GM12878 (cell line): ENCODE measurements around the gene HSD17B1. TPM values are rescaled to one million over a fixed set of nuclear protein-coding genes. Genes with fewer than 3 reads are reported as not detected.

Experiments used
- ATAC-seq: fragments of 200-7000 bp; cut with Tn5 transposase; 3 replicates; pipeline ENCODE4 v1.9.1; 2020; ENCODE audit warnings: mild to moderate bottlenecking, moderate library complexity
- BruUV-seq: library from RNA; stranded (reverse); fragments of 400-500 nt; replicated peaks from 2 replicates; lab custom pipeline; 2021; lab: Mats Ljungman, UMichigan
- CTCF ChIA-PET: fragments of 300-600 bp; sonication (Branson Sonifier 250); formaldehyde crosslinking; extraction: SDS; loops from one replicate; lab custom pipeline; 2021; ENCODE audit warnings: inconsistent platforms; lab: Yijun Ruan, JAX
- POLR2A ChIA-PET: fragments of 350-600 bp; formaldehyde crosslinking; extraction: SDS; loops from one replicate; lab custom pipeline; 2021; ENCODE audit warnings: inconsistent platforms; lab: Charles Lee
- RAD21 ChIA-PET: fragments of 300-600 bp; sonication (Branson Sonifier 250); formaldehyde crosslinking; loops from one replicate; lab custom pipeline; 2023; ENCODE audit warnings: antibody characterized with exemption; ENCODE audit not compliant: unreplicated experiment; lab: Charles Lee
- SMC1A ChIA-PET: fragments of 300-600 bp; sonication (Branson Sonifier 250); formaldehyde crosslinking; loops from one replicate; lab custom pipeline; 2023; ENCODE audit not compliant: unreplicated experiment, uncharacterized antibody; lab: Charles Lee
- DNase-seq: peaks from one replicate; pipeline ENCODE4 v3.0.0-alpha.2; 2011; ENCODE audit warnings: low read depth, low spot score
- FAIRE-seq: peaks from 3 replicates; lab custom pipeline; 2011; peaks lifted over from hg19 to GRCh38; lab: Jason Lieb, UNC
- H2AFZ ChIP-seq: 2 replicates; pipeline ENCODE4 v1.6.0; 2011; ENCODE audit warnings: low read depth, low read length, control low read depth; ENCODE audit not compliant: control insufficient read depth
- H3K27ac ChIP-seq: 2 replicates; pipeline ENCODE4 v1.5.1; 2011; ENCODE audit warnings: control low read depth; ENCODE audit not compliant: control insufficient read depth, insufficient read depth
- H3K27me3 ChIP-seq, 2 experiments: replicated peaks in 1 of 2; 2 replicates each; pipeline versions ENCODE4 v1.6.0 to v1.6.1; 2011; ENCODE audit warnings: low read length in 1 of 2; ENCODE audit not compliant: control insufficient read depth in 2 of 2, insufficient read depth in 2 of 2
- H3K36me3 ChIP-seq, 2 experiments: 2 replicates each; pipeline ENCODE4 v1.5.1; 2011; ENCODE audit warnings: low read length in 1 of 2; ENCODE audit not compliant: control insufficient read depth in 2 of 2, insufficient read depth in 2 of 2
- H3K4me1 ChIP-seq: 2 replicates; pipeline ENCODE4 v1.6.1; 2011; ENCODE audit warnings: mild to moderate bottlenecking, low read length, moderate library complexity, mixed read lengths; ENCODE audit not compliant: control insufficient read depth, insufficient read depth
- H3K4me2 ChIP-seq: 2 replicates; pipeline ENCODE4 v1.6.0; 2011; ENCODE audit warnings: control low read depth; ENCODE audit not compliant: control insufficient read depth, insufficient read depth
- H3K4me3 ChIP-seq: fragments of 200-600 bp; sonication (generic); 2 replicates; pipeline ENCODE4 v1.5.1; 2016
- H3K79me2 ChIP-seq: 2 replicates; pipeline ENCODE4 v1.6.0; 2011; ENCODE audit warnings: low read length; ENCODE audit not compliant: control insufficient read depth, insufficient read depth
- H3K9ac ChIP-seq: 2 replicates; pipeline ENCODE4 v1.8.0; 2011; ENCODE audit warnings: low read length, control low read depth, mixed read lengths; ENCODE audit not compliant: control insufficient read depth, insufficient read depth
- H3K9me3 ChIP-seq: replicated peaks from 3 replicates; pipeline ENCODE4 v1.5.1; 2011; ENCODE audit warnings: mild to moderate bottlenecking, low read length; ENCODE audit not compliant: control insufficient read depth, insufficient read depth
- H4K20me1 ChIP-seq: 2 replicates; pipeline ENCODE4 v1.6.0; 2011; ENCODE audit not compliant: control insufficient read depth, insufficient read depth
- ESRRA ChIP-seq: IDR thresholded peaks from 2 replicates; pipeline ENCODE4 v1.6.1; 2012; ENCODE audit warnings: mild to moderate bottlenecking, low read length, improper control_type of control experiment
- GATAD2B ChIP-seq: fragments of 450-650 bp; conservative IDR thresholded peaks from 2 replicates; pipeline ENCODE4 v1.6.1; 2017; ENCODE audit warnings: low read depth, mild to moderate bottlenecking, moderate library complexity
- MEF2B ChIP-seq: fragments of 450-650 bp; IDR thresholded peaks from 2 replicates; pipeline ENCODE4 v1.6.1; 2018; ENCODE audit warnings: mild to moderate bottlenecking, moderate library complexity; ENCODE audit not compliant: partially characterized antibody, poor library complexity, severe bottlenecking
- RELA ChIP-seq: fragments of 450-650 bp; IDR thresholded peaks from 2 replicates; pipeline ENCODE4 v1.8.0; 2014; ENCODE audit warnings: borderline replicate concordance; ENCODE audit not compliant: partially characterized antibody
- SIN3A ChIP-seq: IDR thresholded peaks from 2 replicates; pipeline ENCODE4 v1.6.1; 2012; ENCODE audit warnings: low read depth, low read length, improper control_type of control experiment
- SPI1 ChIP-seq: IDR thresholded peaks from 2 replicates; pipeline ENCODE4 v1.6.1; 2011; ENCODE audit warnings: low read depth, mild to moderate bottlenecking, low read length, moderate library complexity, borderline replicate concordance; ENCODE audit not compliant: insufficient read depth
- TAF1 ChIP-seq: IDR thresholded peaks from 2 replicates; pipeline ENCODE4 v1.6.1; 2011; ENCODE audit warnings: mild to moderate bottlenecking, low read depth, low read length, borderline replicate concordance
- TCF12 ChIP-seq: IDR thresholded peaks from 2 replicates; pipeline ENCODE4 v1.6.1; 2011; ENCODE audit warnings: low read depth, mild to moderate bottlenecking, low read length
- WGBS: methylation state at CpG from one replicate; pipeline ENCODE4 v1.1.6; 2016; ENCODE audit warnings: low lambda C conversion rate; ENCODE audit not compliant: insufficient replicate concordance, insufficient coverage; ENCODE audit errors: missing lambda C conversion rate; 5-methylcytosine and 5-hydroxymethylcytosine counted together
- in situ Hi-C: fragments of 300-500 bp; cut with MboI; formaldehyde crosslinking; loops from 9 replicates; pipeline ENCODE4 v1.14.3; 2018; ENCODE audit warnings: mixed read lengths
- intact Hi-C: fragments of 100-400 bp; cut with micrococcal nuclease; formaldehyde crosslinking; loops from one replicate; pipeline ENCODE4 v1.14.2; 2022; ENCODE audit not compliant: unreplicated experiment
- polyA plus RNA-seq, 11 experiments: library from polyadenylated mRNA; depleted of rRNA in 4 of 11; unstranded in 6 of 11; stranded (reverse) in 5 of 11; fragments of >200 nt; fragmentation: Nextera tagmentation in 4 of 11; fragmentation: Illumina TruSeq in 1 of 11; extraction: Ambion mirVana in 4 of 11; extraction: Trizol in 1 of 11; gene quantifications; 1 replicate in 1 of 11; 2 replicates in 10 of 11; pipeline versions ENCODE4 v1.2.1 to v1.2.3, GENCODE V29; 2011 to 2016; ENCODE audit warnings: inconsistent platforms in 2 of 11, missing spikeins in 2 of 11, low read depth in 1 of 11
- total RNA-seq, 4 experiments: library from RNA; depleted of rRNA in 3 of 4; stranded (reverse); fragments of >200 nt in 3 of 4; fragmentation: Illumina TruSeq in 1 of 4; extraction: Trizol in 1 of 4; gene quantifications; 2 replicates each; pipeline versions ENCODE4 v1.2.1 to v1.2.3, GENCODE V29; 2013 to 2021
- TF ChIP-seq, protein P1 (sequence below): fragments of 450-650 bp; formaldehyde crosslinking; IDR thresholded peaks from 2 replicates; pipeline ENCODE4 v1.5.0; 2022; ENCODE audit warnings: mild to moderate bottlenecking, missing genetic modification characterization
- TF ChIP-seq, protein P2 (sequence below): IDR thresholded peaks from 2 replicates; pipeline ENCODE4 v1.6.1; 2012; ENCODE audit warnings: low read depth, low read length, improper control_type of control experiment
- TF ChIP-seq, protein P3 (sequence below): fragments of 450-650 bp; IDR thresholded peaks from 2 replicates; pipeline ENCODE4 v1.6.1; 2016; ENCODE audit warnings: mild to moderate bottlenecking, moderate library complexity, borderline replicate concordance

The HSD17B1 gene
- total and polyA plus RNA-seq, 10 of the 15 experiments (the other 5 are each of a cell fraction or from before 2014, with no cell fraction given) = 0.15 to 1.1 (median 0.42) TPM

DNA sequence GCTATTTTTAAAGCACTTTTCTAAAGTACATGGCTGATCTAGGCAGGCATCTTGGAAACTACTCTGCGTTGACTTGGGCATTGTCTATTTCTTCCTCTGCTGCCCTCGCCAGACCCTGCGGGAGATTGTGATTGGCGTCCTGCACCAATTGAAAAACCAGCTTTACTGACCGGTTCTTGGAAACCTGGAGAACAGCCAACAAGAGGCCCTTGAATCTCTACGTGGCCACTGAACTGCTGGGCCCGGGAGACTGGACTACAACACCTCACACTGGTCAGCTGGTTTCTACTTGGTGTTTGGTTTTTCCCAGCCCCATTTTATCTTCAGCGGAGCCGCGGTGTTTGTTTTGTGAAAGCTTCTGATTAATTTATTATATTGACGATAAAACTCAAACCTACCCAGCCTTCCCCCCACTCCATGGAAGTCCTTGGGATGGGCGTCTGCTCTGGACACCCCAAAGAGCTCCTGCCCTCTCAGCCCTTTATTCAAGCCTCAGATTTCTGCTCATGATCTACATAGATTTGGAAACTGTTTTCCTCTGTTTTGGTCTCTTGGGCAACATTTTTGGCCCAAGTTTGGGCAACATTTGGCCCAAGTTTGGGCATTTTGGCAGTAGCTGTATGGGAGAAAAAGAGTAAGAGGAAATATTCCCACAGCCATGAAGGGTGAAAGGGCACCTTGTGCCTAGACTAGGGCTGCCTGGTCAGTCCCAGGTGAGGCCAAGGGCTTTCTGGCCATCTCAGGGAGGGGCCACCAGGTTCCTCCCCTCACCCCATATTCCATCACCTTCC, 18.9 kb downstream of the HSD17B1 start:
- H4K20me1 ChIP-seq = peaks cover 2% of the 10 kb centered on the region; the same call in 1 of the 2 replicates
- FAIRE-seq (no peak), ATAC-seq (no peak), DNase-seq (no peak)
- H3K9ac ChIP-seq = no peak overlapping the region
- ChIA-PET POLR2A (interaction anchor here (0.6 kb wide), 1 partner anchor 35 kb away, joined by 4 read pairs; no protein-coding TSS in a partner anchor), CTCF (interaction anchor here (2.8 kb wide), 1 partner anchor 7 kb away, joined by 14 read pairs; the partner anchor contains the start of gene PSMC3IP), SMC1A (no interaction called here), RAD21 (no interaction called here)
- H3K9me3 ChIP-seq = no peaks in the 10 kb centered on the region
- no peak overlapping the region for H3K27ac ChIP-seq
- H3K4me3 ChIP-seq = no peak overlapping the region
- no TSS peak for BruUV-seq
- H3K36me3 ChIP-seq = peaks cover 17 to 40% of the 10 kb centered on the region in 2 experiments
- TF ChIP-seq ESRRA (no peak), RELA (no peak), SPI1 (no peak), GATAD2B (no peak), MEF2B (no peak), SIN3A (no peak), TAF1 (no peak), TCF12 (no peak)
- TF ChIP-seq, protein P1, sequence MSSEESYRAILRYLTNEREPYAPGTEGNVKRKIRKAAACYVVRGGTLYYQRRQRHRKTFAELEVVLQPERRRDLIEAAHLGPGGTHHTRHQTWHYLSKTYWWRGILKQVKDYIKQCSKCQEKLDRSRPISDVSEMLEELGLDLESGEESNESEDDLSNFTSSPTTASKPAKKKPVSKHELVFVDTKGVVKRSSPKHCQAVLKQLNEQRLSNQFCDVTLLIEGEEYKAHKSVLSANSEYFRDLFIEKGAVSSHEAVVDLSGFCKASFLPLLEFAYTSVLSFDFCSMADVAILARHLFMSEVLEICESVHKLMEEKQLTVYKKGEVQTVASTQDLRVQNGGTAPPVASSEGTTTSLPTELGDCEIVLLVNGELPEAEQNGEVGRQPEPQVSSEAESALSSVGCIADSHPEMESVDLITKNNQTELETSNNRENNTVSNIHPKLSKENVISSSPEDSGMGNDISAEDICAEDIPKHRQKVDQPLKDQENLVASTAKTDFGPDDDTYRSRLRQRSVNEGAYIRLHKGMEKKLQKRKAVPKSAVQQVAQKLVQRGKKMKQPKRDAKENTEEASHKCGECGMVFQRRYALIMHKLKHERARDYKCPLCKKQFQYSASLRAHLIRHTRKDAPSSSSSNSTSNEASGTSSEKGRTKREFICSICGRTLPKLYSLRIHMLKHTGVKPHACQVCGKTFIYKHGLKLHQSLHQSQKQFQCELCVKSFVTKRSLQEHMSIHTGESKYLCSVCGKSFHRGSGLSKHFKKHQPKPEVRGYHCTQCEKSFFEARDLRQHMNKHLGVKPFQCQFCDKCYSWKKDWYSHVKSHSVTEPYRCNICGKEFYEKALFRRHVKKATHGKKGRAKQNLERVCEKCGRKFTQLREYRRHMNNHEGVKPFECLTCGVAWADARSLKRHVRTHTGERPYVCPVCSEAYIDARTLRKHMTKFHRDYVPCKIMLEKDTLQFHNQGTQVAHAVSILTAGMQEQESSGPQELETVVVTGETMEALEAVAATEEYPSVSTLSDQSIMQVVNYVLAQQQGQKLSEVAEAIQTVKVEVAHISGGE = no peak
- TF ChIP-seq, protein P2, sequence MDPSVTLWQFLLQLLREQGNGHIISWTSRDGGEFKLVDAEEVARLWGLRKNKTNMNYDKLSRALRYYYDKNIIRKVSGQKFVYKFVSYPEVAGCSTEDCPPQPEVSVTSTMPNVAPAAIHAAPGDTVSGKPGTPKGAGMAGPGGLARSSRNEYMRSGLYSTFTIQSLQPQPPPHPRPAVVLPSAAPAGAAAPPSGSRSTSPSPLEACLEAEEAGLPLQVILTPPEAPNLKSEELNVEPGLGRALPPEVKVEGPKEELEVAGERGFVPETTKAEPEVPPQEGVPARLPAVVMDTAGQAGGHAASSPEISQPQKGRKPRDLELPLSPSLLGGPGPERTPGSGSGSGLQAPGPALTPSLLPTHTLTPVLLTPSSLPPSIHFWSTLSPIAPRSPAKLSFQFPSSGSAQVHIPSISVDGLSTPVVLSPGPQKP = no peak
- TF ChIP-seq, protein P3, sequence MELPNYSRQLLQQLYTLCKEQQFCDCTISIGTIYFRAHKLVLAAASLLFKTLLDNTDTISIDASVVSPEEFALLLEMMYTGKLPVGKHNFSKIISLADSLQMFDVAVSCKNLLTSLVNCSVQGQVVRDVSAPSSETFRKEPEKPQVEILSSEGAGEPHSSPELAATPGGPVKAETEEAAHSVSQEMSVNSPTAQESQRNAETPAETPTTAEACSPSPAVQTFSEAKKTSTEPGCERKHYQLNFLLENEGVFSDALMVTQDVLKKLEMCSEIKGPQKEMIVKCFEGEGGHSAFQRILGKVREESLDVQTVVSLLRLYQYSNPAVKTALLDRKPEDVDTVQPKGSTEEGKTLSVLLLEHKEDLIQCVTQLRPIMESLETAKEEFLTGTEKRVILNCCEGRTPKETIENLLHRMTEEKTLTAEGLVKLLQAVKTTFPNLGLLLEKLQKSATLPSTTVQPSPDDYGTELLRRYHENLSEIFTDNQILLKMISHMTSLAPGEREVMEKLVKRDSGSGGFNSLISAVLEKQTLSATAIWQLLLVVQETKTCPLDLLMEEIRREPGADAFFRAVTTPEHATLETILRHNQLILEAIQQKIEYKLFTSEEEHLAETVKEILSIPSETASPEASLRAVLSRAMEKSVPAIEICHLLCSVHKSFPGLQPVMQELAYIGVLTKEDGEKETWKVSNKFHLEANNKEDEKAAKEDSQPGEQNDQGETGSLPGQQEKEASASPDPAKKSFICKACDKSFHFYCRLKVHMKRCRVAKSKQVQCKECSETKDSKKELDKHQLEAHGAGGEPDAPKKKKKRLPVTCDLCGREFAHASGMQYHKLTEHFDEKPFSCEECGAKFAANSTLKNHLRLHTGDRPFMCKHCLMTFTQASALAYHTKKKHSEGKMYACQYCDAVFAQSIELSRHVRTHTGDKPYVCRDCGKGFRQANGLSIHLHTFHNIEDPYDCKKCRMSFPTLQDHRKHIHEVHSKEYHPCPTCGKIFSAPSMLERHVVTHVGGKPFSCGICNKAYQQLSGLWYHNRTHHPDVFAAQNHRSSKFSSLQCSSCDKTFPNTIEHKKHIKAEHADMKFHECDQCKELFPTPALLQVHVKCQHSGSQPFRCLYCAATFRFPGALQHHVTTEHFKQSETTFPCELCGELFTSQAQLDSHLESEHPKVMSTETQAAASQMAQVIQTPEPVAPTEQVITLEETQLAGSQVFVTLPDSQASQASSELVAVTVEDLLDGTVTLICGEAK = no peak
- H2AFZ ChIP-seq = no peak overlapping the region
- H3K4me2 ChIP-seq = no peak overlapping the region
- peaks cover 17% of the 10 kb centered on the region for H3K79me2 ChIP-seq
- peaks cover 4% of the 10 kb centered on the region; the same call in 1 of the 2 replicates for H3K4me1 ChIP-seq
- intact Hi-C loops (loop anchor here (10.0 kb wide), 1 partner anchor 363 kb away; no protein-coding TSS in a partner anchor), in situ Hi-C loops (loop anchor here (10.0 kb wide), 1 partner anchor 193 kb away; the partner anchor contains the start of gene RAMP2)
- WGBS = 94% methylated on average over 12 of the region's 12 CpGs
- no peaks in the 10 kb centered on the region for H3K27me3 ChIP-seq
